ENCODE measurements around the gene SH3TC1. TPM values are rescaled to one million over a fixed set of nuclear protein-coding genes. Genes with fewer than 3 reads are reported as not detected.

The SH3TC1 gene
- total RNA-seq, 1 donor from 2014 or later, result 73.1 TPM

GRCh38 chr4:8160572-8160971 lies 38.5 kb upstream of the SH3TC1 start:
- Histone ChIP-seq H3K27me3 (ENCODE audit: low read depth) (peaks cover 12% of the 10 kb centered on the region), H3K4me3 (no peak overlapping the region), H3K27ac (no peak overlapping the region), H3K4me1 (peaks cover 20% of the 10 kb centered on the region), H3K9me3 (no peaks in the 10 kb centered on the region), H3K36me3 (no peaks in the 10 kb centered on the region)
- TF ChIP-seq CTCF (IDR thresholded peaks at IDR 0.05), result no peak
- intact Hi-C loops (cut with DNase I), result no loop called here
- no peak for DNase-seq
- ATAC-seq, result no peak

- H3K27me3 ChIP-seq (ENCODE audit: low read depth), result peaks cover 6% of the 10 kb centered on the region
- no peaks in the 10 kb centered on the region for H3K9me3 ChIP-seq
- H3K4me1 ChIP-seq, result peaks cover 17% of the 10 kb centered on the region
- ATAC-seq (no peak), DNase-seq (no peak)
- TF ChIP-seq CTCF (IDR thresholded peaks at IDR 0.05), result no peak
- intact Hi-C loops (cut with DNase I), result no loop called here
- H3K4me3 ChIP-seq, result no peak overlapping the region
- H3K27ac ChIP-seq, result no peak overlapping the region
- no peaks in the 10 kb centered on the region for H3K36me3 ChIP-seq
Measured at GRCh38 chr4:8162625-8163024, 36.5 kb upstream of the SH3TC1 start.

GRCh38 chr4:8163026-8163425 lies 36.1 kb upstream of the SH3TC1 start:
- Histone ChIP-seq H3K4me3 (no peak overlapping the region), H3K9me3 (peaks cover 2% of the 10 kb centered on the region), H3K36me3 (no peaks in the 10 kb centered on the region), H3K27me3 (ENCODE audit: low read depth) (peaks cover 2% of the 10 kb centered on the region), H3K4me1 (peaks cover 13% of the 10 kb centered on the region), H3K27ac (no peak overlapping the region)
- intact Hi-C loops (cut with DNase I), result no loop called here
- no peak for TF ChIP-seq CTCF (IDR thresholded peaks at IDR 0.05)
- no peak for ATAC-seq
- DNase-seq, result no peak

DNA sequence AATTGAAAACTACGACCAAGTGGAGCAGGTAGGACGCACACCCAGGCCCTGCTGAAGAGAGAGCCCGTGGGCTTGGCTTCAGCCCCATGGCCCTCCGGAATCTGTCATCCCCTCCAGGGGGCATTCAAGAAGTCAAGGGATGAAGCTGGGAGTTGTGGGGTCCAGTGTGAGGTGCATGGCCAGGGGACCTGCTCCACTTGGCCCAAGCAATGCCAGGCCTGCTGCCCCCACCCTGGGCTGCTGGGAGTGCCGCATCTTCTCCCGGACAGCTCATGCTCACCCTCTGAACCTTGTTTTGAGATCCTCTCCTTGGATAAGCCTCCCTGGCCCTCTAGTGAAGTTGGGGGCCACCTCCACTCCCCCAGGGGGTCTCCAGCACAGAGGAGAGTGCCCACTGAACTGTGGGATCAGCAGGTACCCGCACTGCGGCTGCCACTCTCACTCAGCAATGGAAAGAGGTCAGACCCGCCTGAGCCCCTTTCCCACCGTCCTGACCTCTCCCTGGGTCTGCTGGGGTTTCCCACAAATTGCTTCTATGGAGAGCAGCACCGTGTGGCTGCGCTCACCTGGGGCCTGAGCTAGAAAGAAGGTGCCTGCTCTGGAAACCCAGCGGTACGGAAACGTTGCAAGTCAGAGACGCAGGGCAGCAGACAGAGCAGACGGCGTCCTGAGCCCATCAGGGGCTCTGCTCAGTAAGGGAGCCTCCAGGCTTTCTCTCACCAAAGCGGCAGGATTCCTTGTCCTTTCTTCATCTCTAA lies 35.5 kb upstream of the SH3TC1 start:
- intact Hi-C loops (cut with DNase I), result no loop called here
- Histone ChIP-seq H3K27ac (no peak overlapping the region), H3K4me1 (peaks cover 12% of the 10 kb centered on the region), H3K9me3 (peaks cover 8% of the 10 kb centered on the region), H3K27me3 (ENCODE audit: low read depth) (no peaks in the 10 kb centered on the region), H3K36me3 (no peaks in the 10 kb centered on the region), H3K4me3 (no peak overlapping the region)
- no peak for TF ChIP-seq CTCF (IDR thresholded peaks at IDR 0.05)
- DNase-seq (no peak), ATAC-seq (no peak)

GRCh38 chr4:8164194-8164565 lies 34.9 kb upstream of the SH3TC1 start:
- peaks cover 11% of the 10 kb centered on the region for H3K4me1 ChIP-seq
- no peak overlapping the region for H3K4me3 ChIP-seq
- TF ChIP-seq CTCF (IDR thresholded peaks at IDR 0.05), result no peak
- H3K36me3 ChIP-seq, result no peaks in the 10 kb centered on the region
- ATAC-seq (no peak), DNase-seq (no peak)
- no peak overlapping the region for H3K27ac ChIP-seq
- H3K9me3 ChIP-seq, result peaks cover 12% of the 10 kb centered on the region
- H3K27me3 ChIP-seq (ENCODE audit: low read depth), result no peaks in the 10 kb centered on the region
- intact Hi-C loops (cut with DNase I), result no loop called here
